Epithelial cell of esophagus (primary cell): ENCODE data around the gene MTIF3.

Source experiments
- DNase-seq: peaks from one replicate; pipeline ENCODE4 v3.0.0; 2010; ENCODE audit warnings: low read depth
- H3K4me3 ChIP-seq: 2 replicates; pipeline ENCODE4 v1.5.1; 2011; ENCODE audit warnings: mild to moderate bottlenecking, low read length, control low read depth
- CTCF ChIP-seq: IDR thresholded peaks from 2 replicates; pipeline ENCODE4 v1.5.1; 2011; ENCODE audit warnings: low read depth, mild to moderate bottlenecking, low read length, control low read depth, inconsistent platforms; ENCODE audit not compliant: insufficient read depth; ENCODE audit errors: missing control alignments

MTIF3 gene

GRCh38 chr13:27427641-27428040, 22.7 kb downstream of the MTIF3 start:
- H3K4me3 ChIP-seq, result no peak overlapping the region
- DNase-seq, result no peak
- TF ChIP-seq CTCF, result no peak

GRCh38 chr13:27425918-27426630, 24.3 kb downstream of the MTIF3 start:
- H3K4me3 ChIP-seq, result peak overlapping the region; percentile 62
- DNase-seq, result peak; percentile 93
- peak; percentile 59 for TF ChIP-seq CTCF

GRCh38 chr13:27425158-27425917, 25.0 kb downstream of the MTIF3 start:
- H3K4me3 ChIP-seq, result peak overlapping the region; percentile 62
- no peak for TF ChIP-seq CTCF
- no peak for DNase-seq

- peak within 1 kb of the TSS; percentile 79 for H3K4me3 ChIP-seq
- no peak for TF ChIP-seq CTCF
- peak; percentile 88 for DNase-seq
Observed at GRCh38 chr13:27424246-27425157, 25.9 kb downstream of the MTIF3 start, which contains the start of gene GTF3A. GTF3A (plus strand) TSS chr13:27424619.

GRCh38 chr13:27423333-27423732, 27.0 kb downstream of the MTIF3 start:
- no peak overlapping the region for H3K4me3 ChIP-seq
- no peak for DNase-seq
- TF ChIP-seq CTCF, result no peak

- DNase-seq, result no peak
- TF ChIP-seq CTCF, result no peak
- no peak overlapping the region for H3K4me3 ChIP-seq
Observed at GRCh38 chr13:27421101-27421871, 29.1 kb downstream of the MTIF3 start.
